Breast epithelium (tissue), 3 donors: ENCODE measurements around the gene GPC5.

Source experiments
- CTCF ChIP-seq, 3 donors: fragments of 450-650 bp; IDR thresholded peaks; one replicate each; pipeline ENCODE4 v1.5.1; 2016 to 2017; ENCODE audit warnings: antibody characterized with exemption in 3 of 3, mild to moderate bottlenecking in 3 of 3, moderate library complexity in 3 of 3
- POLR2A ChIP-seq: fragments of 450-650 bp; IDR thresholded peaks from one replicate; pipeline ENCODE4 v1.6.1; 2016; ENCODE audit warnings: antibody characterized with exemption, mild to moderate bottlenecking, moderate library complexity

DNA sequence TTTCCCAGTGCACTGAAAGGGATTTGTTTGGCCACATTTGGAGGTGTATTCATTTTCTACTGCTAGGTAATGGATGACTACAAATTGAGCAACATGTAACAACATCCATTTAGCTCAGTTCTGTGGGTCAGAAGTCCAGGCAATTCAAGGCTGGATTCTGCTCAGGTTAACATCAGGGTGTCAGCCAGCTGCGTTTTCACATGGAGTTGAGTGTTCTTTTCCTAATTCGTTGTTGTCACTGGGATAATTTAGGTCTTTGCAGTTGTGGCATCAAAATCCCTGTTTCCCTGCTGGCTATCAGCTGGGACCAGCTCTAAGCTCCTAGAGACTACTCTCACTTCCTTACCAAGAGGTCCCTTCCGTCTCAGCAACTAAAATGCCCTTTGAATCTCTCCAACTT, 25.5 kb upstream of the GPC5 start:
- TF ChIP-seq POLR2A (no peak), CTCF (IDR thresholded peaks at IDR 0.05) (no peak)
